PC-9 (cell line): Measurements from ENCODE around the gene EPHB3. TPM values are rescaled to one million over a fixed set of nuclear protein-coding genes. Genes with fewer than 3 reads are reported as not detected.

Experiments used
- BruUV-seq: library from RNA; stranded (reverse); fragments of 400-500 nt; replicated peaks from 2 replicates; lab custom pipeline; 2021; lab: Mats Ljungman, UMichigan
- CTCF ChIA-PET: fragments of 300-600 bp; sonication (Branson Sonifier 250); formaldehyde crosslinking; loops from one replicate; lab custom pipeline; 2022; ENCODE audit warnings: antibody characterized with exemption; lab: Charles Lee
- POLR2A ChIA-PET: fragments of 300-600 bp; sonication (Branson Sonifier 250); formaldehyde crosslinking; loops from one replicate; lab custom pipeline; 2022; ENCODE audit warnings: antibody characterized with exemption; ENCODE audit not compliant: unreplicated experiment; lab: Charles Lee
- DNase-seq, 2 experiments: peaks; one replicate each; pipeline versions ENCODE4 v3.0.0 to v3.0.0-alpha.2; 2015 to 2022; ENCODE audit warnings: mixed read lengths in 1 of 2
- H2AFZ ChIP-seq: fragments of 200-600 bp; sonication (generic); 2 replicates; pipeline ENCODE4 v1.8.1; 2017; ENCODE audit warnings: antibody characterized with exemption
- H3F3A ChIP-seq: fragments of 200-600 bp; sonication (generic); 2 replicates; pipeline ENCODE4 v1.8.1; 2017; ENCODE audit warnings: antibody characterized with exemption, mild to moderate bottlenecking, low read depth; ENCODE audit not compliant: insufficient read depth
- H3K27ac ChIP-seq: fragments of 200-600 bp; sonication (generic); 2 replicates; pipeline ENCODE4 v1.6.1; 2016; ENCODE audit warnings: mixed run types
- H3K27me3 ChIP-seq: fragments of 200-600 bp; sonication (generic); 2 replicates; pipeline ENCODE4 v1.6.1; 2016; ENCODE audit warnings: low read depth, mixed run types; ENCODE audit not compliant: insufficient read depth
- H3K36me3 ChIP-seq: fragments of 200-600 bp; sonication (generic); 2 replicates; pipeline ENCODE4 v1.6.1; 2016; ENCODE audit warnings: low read depth, mixed run types
- H3K4me1 ChIP-seq: fragments of 200-600 bp; sonication (generic); replicated peaks from 2 replicates; pipeline ENCODE4 v1.6.1; 2016; ENCODE audit warnings: mixed run types; ENCODE audit not compliant: insufficient read depth
- H3K4me2 ChIP-seq: fragments of 200-600 bp; sonication (generic); 2 replicates; pipeline ENCODE4 v1.6.1; 2017; ENCODE audit warnings: mixed run types
- H3K4me3 ChIP-seq: fragments of 200-600 bp; sonication (generic); 2 replicates; pipeline ENCODE4 v1.6.1; 2016; ENCODE audit warnings: mixed run types
- H3K79me2 ChIP-seq: fragments of 200-600 bp; sonication (generic); 2 replicates; pipeline ENCODE4 v1.6.1; 2017; ENCODE audit warnings: low read depth, mixed run types
- H3K9me2 ChIP-seq: fragments of 200-600 bp; sonication (generic); 2 replicates; pipeline ENCODE4 v1.8.1; 2017; ENCODE audit warnings: mild to moderate bottlenecking; ENCODE audit not compliant: insufficient read depth
- H3K9me3 ChIP-seq: fragments of 200-600 bp; sonication (generic); 2 replicates; pipeline ENCODE4 v1.8.1; 2016; ENCODE audit warnings: low read depth; ENCODE audit not compliant: insufficient read depth
- H4K20me1 ChIP-seq: fragments of 200-600 bp; sonication (generic); 2 replicates; pipeline ENCODE4 v1.8.1; 2017; ENCODE audit not compliant: insufficient read depth
- CTCF ChIP-seq: fragments of 200-600 bp; sonication (generic); conservative IDR thresholded peaks from 2 replicates; pipeline ENCODE4 v1.6.1; 2017; ENCODE audit warnings: mixed run types, antibody characterized with exemption, mild to moderate bottlenecking, moderate library complexity
- EZH2 ChIP-seq: fragments of 200-600 bp; sonication (generic); IDR thresholded peaks from 2 replicates; pipeline ENCODE4 v1.8.0; 2017; ENCODE audit warnings: antibody characterized with exemption, low read depth
- intact Hi-C: fragments of 100-400 bp; cut with micrococcal nuclease; formaldehyde crosslinking; loops from one replicate; pipeline ENCODE4 v1.10.0; 2022; ENCODE audit not compliant: unreplicated experiment
- total RNA-seq: library from RNA; stranded (reverse); gene quantifications from 2 replicates; pipeline ENCODE4 v1.2.3, GENCODE V29; 2021

EPHB3 gene
- total RNA-seq, 1 experiment from 2014 or later = 15.7 TPM

GRCh38 chr3:184513276-184514170, 48.1 kb upstream of the EPHB3 start:
- ChIA-PET POLR2A (interaction anchor here (0.6 to 0.7 kb wide), 3 partner anchors 44 to 618 kb away, joined by 4 to 6 read pairs (median 5); no protein-coding TSS in a partner anchor), CTCF (interaction anchor here (0.6 to 4.1 kb wide), 7 partner anchors 29 to 494 kb away, joined by 3 to 45 read pairs (median 5); no protein-coding TSS in a partner anchor)
- no TSS peak for BruUV-seq
- TF ChIP-seq EZH2 (no peak), CTCF (peak; percentile 94)
- Histone ChIP-seq H3K27me3 (peaks cover 93% of the 10 kb centered on the region), H3K27ac (no peak overlapping the region), H3K9me3 (no peaks in the 10 kb centered on the region), H3K4me3 (no peak overlapping the region), H3K36me3 (no peaks in the 10 kb centered on the region), H3F3A (no peaks in the 10 kb centered on the region), H2AFZ (no peak overlapping the region), H4K20me1 (no peaks in the 10 kb centered on the region), H3K4me1 (no peaks in the 10 kb centered on the region), H3K4me2 (peak overlapping the region; percentile 27), H3K9me2 (no peaks in the 10 kb centered on the region), H3K79me2 (no peaks in the 10 kb centered on the region)
- peak; percentile 56 to 85 for DNase-seq
- intact Hi-C loops = loop anchor here (1.0 to 5.0 kb wide), 4 partner anchors 27 to 142 kb away; no protein-coding TSS in a partner anchor

- no peak overlapping the region for H2AFZ ChIP-seq
- no peaks in the 10 kb centered on the region for H4K20me1 ChIP-seq
- no peaks in the 10 kb centered on the region for H3K9me2 ChIP-seq
- no peaks in the 10 kb centered on the region for H3K79me2 ChIP-seq
- no peaks in the 10 kb centered on the region for H3K4me1 ChIP-seq
- H3K36me3 ChIP-seq = no peaks in the 10 kb centered on the region
- no TSS peak for BruUV-seq
- intact Hi-C loops = loop anchor here (5.0 kb wide), 1 partner anchor 47 kb away; no protein-coding TSS in a partner anchor
- TF ChIP-seq EZH2 (no peak), CTCF (no peak)
- no peak overlapping the region for H3K27ac ChIP-seq
- POLR2A ChIA-PET = interaction anchor here (0.6 kb wide), 1 partner anchor 329 kb away, joined by 6 read pairs; no protein-coding TSS in a partner anchor
- peaks cover 92% of the 10 kb centered on the region for H3K27me3 ChIP-seq
- DNase-seq = no peak
- no peaks in the 10 kb centered on the region for H3F3A ChIP-seq
- peak overlapping the region; percentile 27 for H3K4me2 ChIP-seq
- H3K4me3 ChIP-seq = no peak overlapping the region
- H3K9me3 ChIP-seq = no peaks in the 10 kb centered on the region
- CTCF ChIA-PET = interaction anchor here (0.6 to 4.1 kb wide), 5 partner anchors 28 to 495 kb away, joined by 3 to 45 read pairs (median 7); no protein-coding TSS in a partner anchor
These were observed 47.5 kb upstream of the EPHB3 start for GRCh38 chr3:184514171-184514490.

GRCh38 chr3:184523825-184524615, 37.6 kb upstream of the EPHB3 start:
- Histone ChIP-seq H3K4me3 (no peak overlapping the region), H3F3A (0 out of 2 replicates have a peak, but pooled peaks cover 5% of the 10 kb centered on the region), H4K20me1 (no peaks in the 10 kb centered on the region), H3K27me3 (peaks cover 78% of the 10 kb centered on the region), H2AFZ (no peak overlapping the region), H3K4me2 (no peak overlapping the region), H3K27ac (no peak overlapping the region), H3K36me3 (no peaks in the 10 kb centered on the region), H3K9me3 (no peaks in the 10 kb centered on the region), H3K79me2 (no peaks in the 10 kb centered on the region), H3K9me2 (no peaks in the 10 kb centered on the region), H3K4me1 (no peaks in the 10 kb centered on the region)
- peak in 1 of 2 experiments; percentile 54 for DNase-seq
- BruUV-seq = no TSS peak
- intact Hi-C loops = no loop called here
- ChIA-PET POLR2A (no interaction called here), CTCF (no interaction called here)
- TF ChIP-seq EZH2 (no peak), CTCF (no peak)
